NCI-H187 (cell line): ENCODE measurements around the gene MVP.
"Not testable (repeated sequence)": the region's sequence is repeated elsewhere in the genome, so short reads cannot be mapped to it uniquely, and the experiment has no call there.

ENCODE experiments used
- DNase-seq, 2 experiments: peaks; one replicate each; lab custom pipeline; 2025; lab: John Stamatoyannopoulos, UW

MVP gene

DNA sequence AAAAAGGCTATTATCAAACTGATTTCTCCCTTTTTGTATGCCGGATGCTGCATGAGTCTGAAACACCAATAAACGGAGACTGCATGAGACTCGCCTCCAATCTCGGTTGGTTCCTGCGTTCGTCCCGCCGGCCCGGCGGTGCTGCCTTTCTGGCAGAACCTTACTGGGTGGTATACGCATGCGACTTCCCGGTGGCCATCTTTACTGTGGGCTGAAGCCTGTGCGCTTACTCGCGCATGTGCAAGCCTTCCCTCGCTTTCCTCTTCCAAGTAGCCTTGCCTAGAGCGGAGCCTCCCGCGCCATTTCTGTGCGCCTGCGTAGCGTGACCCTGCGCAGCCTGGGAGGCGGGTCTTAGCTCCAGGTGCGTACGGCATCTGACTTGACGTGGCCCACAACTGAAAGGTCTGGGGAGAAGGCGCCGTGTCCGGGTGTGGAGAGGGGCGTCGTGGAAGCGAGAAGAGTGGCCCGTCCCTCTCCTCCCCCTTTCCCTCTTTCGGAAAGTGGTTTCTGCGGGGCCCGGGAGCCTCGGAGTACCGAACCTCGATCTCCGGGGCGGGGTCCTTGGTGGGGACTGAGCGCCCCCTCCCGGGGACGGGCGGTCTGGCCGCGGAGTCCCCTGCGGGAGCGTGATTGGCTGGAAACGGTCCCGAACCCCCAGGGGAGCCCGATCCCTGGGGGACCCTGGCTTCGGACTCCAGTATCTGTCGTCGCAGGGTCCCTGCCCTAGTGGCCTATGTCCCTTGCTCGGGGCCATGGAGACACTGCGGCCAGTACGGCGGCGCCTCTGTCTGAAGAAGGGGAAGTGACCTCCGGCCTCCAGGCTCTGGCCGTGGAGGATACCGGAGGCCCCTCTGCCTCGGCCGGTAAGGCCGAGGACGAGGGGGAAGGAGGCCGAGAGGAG, 4.2 kb upstream of the MVP start, which contains the start of gene PAGR1:
PAGR1 (plus strand) TSS at position 360 of the 901 bp plus-strand sequence; CDS start at position 734, 374 bp downstream.
- DNase-seq: peak; percentile 90 to 94

DNA sequence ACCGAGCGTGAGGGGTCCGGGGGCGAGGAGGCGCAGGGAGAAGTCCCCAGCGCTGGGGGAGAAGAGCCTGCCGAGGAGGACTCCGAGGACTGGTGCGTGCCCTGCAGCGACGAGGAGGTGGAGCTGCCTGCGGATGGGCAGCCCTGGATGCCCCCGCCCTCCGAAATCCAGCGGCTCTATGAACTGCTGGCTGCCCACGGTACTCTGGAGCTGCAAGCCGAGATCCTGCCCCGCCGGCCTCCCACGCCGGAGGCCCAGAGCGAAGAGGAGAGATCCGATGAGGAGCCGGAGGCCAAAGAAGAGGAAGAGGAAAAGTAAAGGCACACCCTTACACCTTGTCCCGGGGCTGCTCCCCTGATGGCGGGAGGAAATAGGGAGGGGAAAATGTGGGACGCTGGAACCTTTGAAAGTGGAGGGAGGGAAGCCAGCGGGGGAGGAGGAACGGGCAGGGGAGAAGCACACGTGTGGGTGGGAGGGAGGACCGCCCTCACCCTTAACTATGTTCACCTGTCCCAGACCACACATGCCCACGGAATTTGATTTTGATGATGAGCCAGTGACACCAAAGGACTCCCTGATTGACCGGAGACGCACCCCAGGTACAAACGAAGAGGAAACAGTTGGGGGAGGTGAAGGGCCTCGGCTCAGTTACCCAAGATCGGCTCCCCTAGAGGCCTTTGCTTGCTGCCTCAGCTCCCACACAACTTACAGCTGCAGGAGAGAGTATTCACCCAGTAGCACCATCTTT, 3.4 kb upstream of the MVP start:
- DNase-seq: peak in 1 of 2 experiments; percentile 21

DNA sequence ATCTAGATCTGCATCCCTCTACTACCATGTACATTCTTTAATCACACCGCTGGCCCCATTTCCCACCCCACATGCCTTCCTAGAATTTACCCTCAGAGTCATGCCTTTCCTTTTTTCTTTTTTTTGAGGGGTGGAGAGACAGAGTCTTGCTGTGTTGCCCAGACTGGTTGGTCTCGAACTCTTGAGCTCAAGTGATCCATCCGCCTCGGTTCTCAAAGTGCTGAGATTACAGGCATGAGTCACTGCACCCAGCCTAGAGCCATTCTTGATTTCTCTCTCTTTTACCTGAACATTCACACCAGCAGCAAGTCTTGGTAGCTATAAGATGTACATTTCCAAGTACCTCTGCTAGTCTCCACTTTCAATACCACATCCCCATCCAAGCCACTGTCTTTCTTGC, 2.2 kb upstream of the MVP start:
- no peak for DNase-seq

DNA sequence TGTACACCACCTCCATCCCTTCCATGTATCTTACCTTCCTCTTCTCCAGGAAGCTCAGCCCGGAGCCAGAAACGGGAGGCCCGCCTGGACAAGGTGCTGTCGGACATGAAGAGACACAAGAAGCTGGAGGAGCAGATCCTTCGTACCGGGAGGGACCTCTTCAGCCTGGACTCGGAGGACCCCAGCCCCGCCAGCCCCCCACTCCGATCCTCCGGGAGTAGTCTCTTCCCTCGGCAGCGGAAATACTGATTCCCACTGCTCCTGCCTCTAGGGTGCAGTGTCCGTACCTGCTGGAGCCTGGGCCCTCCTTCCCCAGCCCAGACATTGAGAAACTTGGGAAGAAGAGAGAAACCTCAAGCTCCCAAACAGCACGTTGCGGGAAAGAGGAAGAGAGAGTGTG, 756 bp upstream of the MVP start:
- no peak for DNase-seq

GRCh38 chr16:29820730-29821642, 724 bp downstream of the MVP start:
- no peak for DNase-seq

DNA sequence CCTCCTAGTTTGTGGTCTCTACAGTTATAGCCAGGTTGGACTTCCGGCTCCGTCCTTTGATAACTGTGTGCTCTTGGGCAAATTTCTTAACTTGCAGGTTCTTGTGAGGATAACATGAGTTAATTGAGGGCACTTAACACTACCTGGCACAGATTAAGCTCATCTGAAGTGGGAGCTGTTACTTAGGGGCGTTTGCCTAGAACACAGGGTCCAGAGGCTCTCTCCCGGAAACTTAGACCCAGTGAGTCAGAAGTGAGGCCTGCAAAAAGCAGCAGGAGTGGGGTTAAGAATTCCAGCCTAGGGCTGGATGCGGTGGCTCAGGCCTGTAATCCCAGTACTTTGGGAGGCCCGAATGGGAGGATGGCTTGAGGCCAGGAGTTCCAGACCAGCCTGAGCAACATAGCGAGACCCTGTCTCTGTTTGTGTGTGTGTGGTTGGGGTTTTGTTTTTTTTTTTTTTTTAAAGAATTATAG, 1.4 kb downstream of the MVP start:
- DNase-seq: no peak

- no peak for DNase-seq
These were observed 4.4 kb downstream of the MVP start for GRCh38 chr16:29824589-29825144.

- no peak for DNase-seq
These were observed 5.1 kb downstream of the MVP start for GRCh38 chr16:29825145-29826044.

DNA sequence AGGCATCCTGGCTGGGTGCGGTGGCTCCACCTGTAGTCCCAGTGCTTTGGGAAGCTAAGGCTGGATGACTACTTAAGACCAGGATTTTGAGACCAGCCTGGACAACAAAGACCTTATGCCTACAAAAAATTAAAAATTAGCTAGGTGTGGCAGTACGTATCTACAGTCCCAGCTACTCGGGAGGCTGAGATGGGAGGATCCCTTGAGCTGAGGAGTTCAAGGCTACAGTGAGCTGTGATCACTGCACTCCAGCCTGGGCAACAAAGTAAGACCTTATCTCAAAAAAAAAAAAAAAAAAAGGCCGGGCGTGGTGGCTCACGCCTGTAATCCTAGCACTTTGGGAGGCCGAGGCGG, 6.1 kb downstream of the MVP start:
- no peak for DNase-seq

- no peak for DNase-seq
These were observed 10.5 kb downstream of the MVP start for GRCh38 chr16:29830774-29831173.

GRCh38 chr16:29831490-29831889, 11.2 kb downstream of the MVP start:
- no peak for DNase-seq

GRCh38 chr16:29833219-29833618, 13.0 kb downstream of the MVP start:
- not testable (repeated sequence) for DNase-seq

DNA sequence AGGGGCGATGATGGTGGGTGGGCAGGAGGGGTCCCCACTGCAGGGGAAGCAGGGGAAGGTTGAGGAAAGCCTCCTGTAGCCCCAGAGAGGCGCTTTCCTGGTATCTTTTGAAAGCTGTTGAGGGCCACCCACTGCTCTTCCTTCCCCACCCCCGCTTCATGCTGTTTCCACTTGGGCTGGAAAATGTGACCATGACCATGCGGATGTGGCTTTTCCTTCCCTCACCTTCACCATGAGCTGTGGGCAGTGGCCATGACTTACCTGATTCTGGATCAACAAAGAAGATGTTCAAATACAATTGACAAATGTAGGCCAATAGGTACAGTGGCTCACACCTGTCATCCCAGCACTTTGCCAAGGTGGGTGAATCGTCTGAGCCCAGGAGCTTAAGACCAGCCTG, 13.8 kb downstream of the MVP start:
- DNase-seq: no peak

GRCh38 chr16:29835926-29836325, 15.7 kb downstream of the MVP start:
- DNase-seq: no peak

DNA sequence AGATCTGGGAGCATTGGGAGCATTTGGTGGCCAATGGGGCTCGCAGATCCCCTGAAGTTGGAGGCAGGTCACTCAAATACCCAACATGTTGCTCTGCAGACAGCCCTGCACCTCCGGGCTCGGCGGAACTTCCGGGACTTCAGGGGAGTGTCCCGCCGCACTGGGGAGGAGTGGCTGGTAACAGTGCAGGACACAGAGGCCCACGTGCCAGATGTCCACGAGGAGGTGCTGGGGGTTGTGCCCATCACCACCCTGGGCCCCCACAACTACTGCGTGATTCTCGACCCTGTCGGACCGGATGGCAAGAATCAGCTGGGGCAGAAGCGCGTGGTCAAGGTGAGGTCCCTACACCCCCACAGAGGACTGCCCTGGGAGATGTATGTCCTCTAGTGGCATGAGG, 16.4 kb downstream of the MVP start:
- no peak for DNase-seq

DNA sequence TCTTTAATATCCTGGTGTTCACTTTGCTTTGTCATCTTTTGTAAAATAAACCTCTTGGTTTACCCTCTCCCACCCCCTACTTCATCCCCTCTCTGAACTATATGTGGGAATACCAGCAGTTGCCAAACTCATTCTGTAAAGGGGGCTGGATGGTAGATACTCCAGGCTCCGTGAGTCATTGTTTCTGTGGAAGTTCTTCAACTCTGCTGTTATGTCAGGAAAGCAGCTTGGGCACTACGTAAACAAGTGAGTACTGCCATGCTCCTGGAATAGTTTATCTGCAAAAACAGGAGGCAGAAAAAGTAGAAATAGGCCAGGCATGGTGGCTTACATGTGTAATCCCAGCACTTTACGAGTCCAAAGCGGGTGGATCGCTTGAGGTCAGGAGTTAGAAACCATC, 17.6 kb downstream of the MVP start:
- DNase-seq: no peak

DNA sequence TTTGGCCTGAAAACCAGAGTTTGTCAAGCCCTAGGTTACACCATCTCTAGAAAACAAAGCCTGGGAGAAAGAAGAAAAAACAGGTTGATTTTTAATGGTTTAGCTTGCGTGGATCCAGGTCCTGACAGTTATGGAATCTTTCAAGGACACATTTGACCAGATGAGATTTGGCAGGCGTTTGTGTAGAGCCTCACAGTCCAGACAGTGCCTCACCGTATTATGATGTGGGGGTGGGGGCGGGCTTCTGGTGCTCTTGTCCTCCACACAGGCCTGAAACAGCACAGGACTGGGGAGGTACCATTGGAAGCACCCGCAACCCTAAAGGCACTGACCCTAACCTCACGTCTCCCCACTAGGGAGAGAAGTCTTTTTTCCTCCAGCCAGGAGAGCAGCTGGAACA, 19.6 kb downstream of the MVP start:
- no peak for DNase-seq

DNA sequence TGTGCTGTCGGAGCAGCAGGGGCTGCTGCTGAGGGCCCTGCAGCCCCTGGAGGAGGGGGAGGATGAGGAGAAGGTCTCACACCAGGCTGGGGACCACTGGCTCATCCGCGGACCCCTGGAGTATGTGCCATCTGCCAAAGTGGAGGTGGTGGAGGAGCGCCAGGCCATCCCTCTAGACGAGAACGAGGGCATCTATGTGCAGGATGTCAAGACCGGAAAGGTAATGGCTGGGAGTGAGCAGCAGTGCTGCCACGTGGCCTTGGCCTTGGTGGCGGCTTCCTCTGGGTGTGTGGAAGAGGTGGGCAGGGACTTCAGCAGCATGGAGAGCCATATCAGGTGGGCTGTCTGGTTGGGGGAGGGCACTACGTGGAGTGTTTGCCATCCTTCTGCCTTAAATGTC, 20.0 kb downstream of the MVP start:
- DNase-seq: no peak

DNA sequence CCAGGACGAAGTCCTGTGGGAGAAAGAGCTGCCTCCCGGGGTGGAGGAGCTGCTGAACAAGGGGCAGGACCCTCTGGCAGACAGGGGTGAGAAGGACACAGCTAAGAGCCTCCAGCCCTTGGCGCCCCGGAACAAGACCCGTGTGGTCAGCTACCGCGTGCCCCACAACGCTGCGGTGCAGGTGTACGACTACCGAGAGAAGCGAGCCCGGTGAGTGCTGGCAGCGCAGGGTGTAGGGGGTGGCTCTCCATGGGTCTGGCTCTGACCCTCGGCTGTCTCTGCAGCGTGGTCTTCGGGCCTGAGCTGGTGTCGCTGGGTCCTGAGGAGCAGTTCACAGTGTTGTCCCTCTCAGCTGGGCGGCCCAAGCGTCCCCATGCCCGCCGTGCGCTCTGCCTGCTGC, 21.4 kb downstream of the MVP start:
- no peak for DNase-seq

DNA sequence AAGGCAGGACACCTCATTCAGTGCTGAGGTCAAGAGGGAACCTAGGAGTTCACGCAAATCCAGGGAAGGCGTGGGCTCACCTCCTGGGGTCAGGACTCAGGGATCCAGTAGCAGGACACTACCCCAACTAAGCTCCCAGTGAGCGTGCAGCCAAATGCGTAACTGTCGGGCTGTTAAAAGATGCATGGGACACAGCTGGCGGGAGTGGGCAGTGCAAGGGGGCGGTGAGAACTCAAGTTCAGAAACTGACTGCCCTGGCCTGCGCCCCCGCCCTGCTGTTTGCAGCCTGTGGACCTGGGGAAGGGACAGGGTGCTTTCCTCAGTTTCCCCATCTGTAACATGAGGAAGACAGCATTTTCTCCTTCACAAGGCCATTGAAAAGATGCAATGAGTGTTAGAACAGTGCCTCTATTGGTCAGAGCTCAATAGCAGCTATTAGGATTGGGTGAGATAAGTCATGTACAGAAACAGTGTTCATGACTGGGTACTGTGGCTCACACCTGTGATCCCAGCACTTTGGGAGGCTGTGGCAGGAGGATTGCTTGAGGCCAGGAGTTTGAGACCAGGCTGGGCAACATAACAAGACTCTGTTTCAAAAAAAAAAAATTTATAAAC, 22.6 kb downstream of the MVP start:
- DNase-seq: no peak
